MCF 10A (cell line): ENCODE results near the gene FADS3. TPM values are rescaled to one million over a fixed set of nuclear protein-coding genes. Genes with fewer than 3 reads are reported as not detected.
A peak's percentile ranks its signal among the peaks of the same experiment; 100 is the strongest.

Source experiments
- BruUV-seq: library from RNA; stranded (reverse); fragments of 400-500 nt; replicated peaks from 2 replicates; lab custom pipeline; 2021; lab: Mats Ljungman, UMichigan
- CTCF ChIA-PET: fragments of 300-600 bp; sonication (Branson Sonifier 250); formaldehyde crosslinking; extraction: SDS; loops from one replicate; lab custom pipeline; 2021; ENCODE audit warnings: antibody characterized with exemption, inconsistent platforms; lab: Yijun Ruan, JAX
- POLR2A ChIA-PET: fragments of 300-600, 350-650 bp; sonication (Branson Sonifier 250); formaldehyde crosslinking; extraction: SDS; loops from one replicate; lab custom pipeline; 2020; ENCODE audit warnings: antibody characterized with exemption, inconsistent platforms; lab: Yijun Ruan, JAX
- DNase-seq: peaks from one replicate; pipeline ENCODE4 v3.0.0-alpha.2; 2018; ENCODE audit not compliant: unreplicated experiment
- H3K27ac Mint-ChIP-seq: one replicate; pipeline ENCODE4 v1.8.0; 2022; ENCODE audit warnings: mild to moderate bottlenecking, low read depth, mixed read lengths; ENCODE audit not compliant: unreplicated experiment
- H3K27me3 Mint-ChIP-seq: one replicate; pipeline ENCODE4 v1.8.0; 2022; ENCODE audit warnings: mixed read lengths; ENCODE audit not compliant: insufficient read depth, unreplicated experiment
- H3K36me3 Mint-ChIP-seq: one replicate; pipeline ENCODE4 v1.8.0; 2022; ENCODE audit warnings: mild to moderate bottlenecking, moderate library complexity, mixed read lengths; ENCODE audit not compliant: insufficient read depth, unreplicated experiment
- H3K4me1 Mint-ChIP-seq: one replicate; pipeline ENCODE4 v1.8.0; 2022; ENCODE audit warnings: mixed read lengths; ENCODE audit not compliant: insufficient read depth, unreplicated experiment
- H3K4me3 Mint-ChIP-seq: one replicate; pipeline ENCODE4 v1.8.0; 2022; ENCODE audit warnings: mild to moderate bottlenecking, moderate library complexity, mixed read lengths; ENCODE audit not compliant: unreplicated experiment
- H3K9me3 Mint-ChIP-seq: one replicate; pipeline ENCODE4 v1.8.0; 2022; ENCODE audit warnings: mixed read lengths; ENCODE audit not compliant: unreplicated experiment
- intact Hi-C: fragments of 100-400 bp; cut with micrococcal nuclease; formaldehyde crosslinking; loops from 2 replicates; pipeline ENCODE4 v1.14.1; 2022
- total RNA-seq: library from RNA; stranded (reverse); gene quantifications from 2 replicates; pipeline ENCODE4 v1.2.3, GENCODE V29; 2022
- TF ChIP-seq, protein P1 (sequence below): fragments of 200-600 bp; IDR thresholded peaks from one replicate; pipeline ENCODE4 v1.8.0; 2022; ENCODE audit warnings: antibody characterized with exemption, mild to moderate bottlenecking; ENCODE audit not compliant: unreplicated experiment

Gene FADS3
- total RNA-seq, 1 experiment from 2014 or later = 145 TPM

DNA sequence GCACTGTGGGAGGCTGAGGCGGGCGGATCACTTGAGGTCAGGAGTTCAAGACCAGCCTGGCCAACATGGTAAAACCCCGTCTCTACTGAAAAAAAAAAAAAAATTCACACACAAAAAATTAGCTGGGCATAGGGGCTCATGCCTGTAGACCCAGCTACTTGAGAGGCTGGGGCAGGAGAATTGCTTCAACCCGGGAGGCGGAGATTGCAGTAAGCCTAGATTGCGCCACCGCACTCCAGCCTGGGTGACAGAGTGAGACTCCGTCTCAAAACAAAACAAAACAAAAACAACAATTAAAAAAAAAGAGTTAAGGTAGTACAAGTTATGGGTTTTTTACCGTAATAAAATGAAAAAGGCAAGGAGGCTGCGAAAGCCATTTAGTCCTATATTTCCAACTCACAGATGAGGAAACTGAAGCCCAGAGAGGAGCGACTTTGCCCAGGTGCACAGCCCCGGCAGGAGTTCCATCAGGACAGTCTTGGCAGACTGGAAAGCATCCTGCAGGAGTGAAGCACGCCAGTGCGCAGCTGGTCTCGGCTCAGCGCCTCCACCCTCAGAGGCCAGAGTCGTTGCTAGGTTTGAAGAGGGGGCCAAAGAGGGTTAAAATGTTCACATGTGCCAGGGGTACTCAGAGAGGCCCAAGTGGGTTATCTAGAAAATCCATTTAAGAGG, 3.8 kb upstream of the FADS3 start:
- intact Hi-C loops = loop anchor here (5.0 kb wide), 1 partner anchor 67 kb away; no protein-coding TSS in a partner anchor
- TF ChIP-seq, protein P1, sequence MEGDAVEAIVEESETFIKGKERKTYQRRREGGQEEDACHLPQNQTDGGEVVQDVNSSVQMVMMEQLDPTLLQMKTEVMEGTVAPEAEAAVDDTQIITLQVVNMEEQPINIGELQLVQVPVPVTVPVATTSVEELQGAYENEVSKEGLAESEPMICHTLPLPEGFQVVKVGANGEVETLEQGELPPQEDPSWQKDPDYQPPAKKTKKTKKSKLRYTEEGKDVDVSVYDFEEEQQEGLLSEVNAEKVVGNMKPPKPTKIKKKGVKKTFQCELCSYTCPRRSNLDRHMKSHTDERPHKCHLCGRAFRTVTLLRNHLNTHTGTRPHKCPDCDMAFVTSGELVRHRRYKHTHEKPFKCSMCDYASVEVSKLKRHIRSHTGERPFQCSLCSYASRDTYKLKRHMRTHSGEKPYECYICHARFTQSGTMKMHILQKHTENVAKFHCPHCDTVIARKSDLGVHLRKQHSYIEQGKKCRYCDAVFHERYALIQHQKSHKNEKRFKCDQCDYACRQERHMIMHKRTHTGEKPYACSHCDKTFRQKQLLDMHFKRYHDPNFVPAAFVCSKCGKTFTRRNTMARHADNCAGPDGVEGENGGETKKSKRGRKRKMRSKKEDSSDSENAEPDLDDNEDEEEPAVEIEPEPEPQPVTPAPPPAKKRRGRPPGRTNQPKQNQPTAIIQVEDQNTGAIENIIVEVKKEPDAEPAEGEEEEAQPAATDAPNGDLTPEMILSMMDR = no peak
- peaks cover 8% of the 10 kb centered on the region for H3K4me1 Mint-ChIP-seq
- H3K4me3 Mint-ChIP-seq = no peak overlapping the region
- H3K27ac Mint-ChIP-seq = peak overlapping the region; percentile 23
- no TSS peak for BruUV-seq
- no peak for DNase-seq
- H3K36me3 Mint-ChIP-seq = peaks cover 6% of the 10 kb centered on the region
- no peaks in the 10 kb centered on the region for H3K9me3 Mint-ChIP-seq
- no peaks in the 10 kb centered on the region for H3K27me3 Mint-ChIP-seq
- POLR2A ChIA-PET = interaction anchor here (0.7 kb wide), 1 partner anchor 64 kb away, joined by 3 read pairs; no protein-coding TSS in a partner anchor
- CTCF ChIA-PET = interaction anchor here (0.7 to 10.2 kb wide), 6 partner anchors 10 to 188 kb away, joined by 3 to 217 read pairs (median 148); partner anchors contain the start of genes BEST1, FEN1 and TMEM258

DNA sequence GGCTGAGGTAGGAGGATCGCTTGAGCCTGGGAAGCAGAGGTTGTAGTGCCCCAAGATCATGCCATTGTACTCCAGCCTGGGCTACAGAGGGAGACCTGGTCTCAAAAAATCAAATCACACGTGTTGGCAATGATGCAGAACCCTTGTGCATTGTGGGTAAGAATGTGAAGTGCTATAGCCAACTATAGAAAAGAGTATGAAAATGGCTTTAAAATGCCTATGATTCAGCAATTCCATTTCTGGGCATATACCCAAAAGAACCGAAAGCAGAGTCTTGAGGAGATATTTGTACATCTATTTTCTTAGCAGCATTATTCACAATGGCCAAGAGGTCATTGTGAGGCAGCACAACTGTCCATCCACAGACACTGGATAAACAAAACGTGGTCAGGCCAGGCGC, 2.6 kb upstream of the FADS3 start:
- POLR2A ChIA-PET = interaction anchor here (0.6 kb wide), 1 partner anchor 112 kb away, joined by 3 read pairs; no protein-coding TSS in a partner anchor

DNA sequence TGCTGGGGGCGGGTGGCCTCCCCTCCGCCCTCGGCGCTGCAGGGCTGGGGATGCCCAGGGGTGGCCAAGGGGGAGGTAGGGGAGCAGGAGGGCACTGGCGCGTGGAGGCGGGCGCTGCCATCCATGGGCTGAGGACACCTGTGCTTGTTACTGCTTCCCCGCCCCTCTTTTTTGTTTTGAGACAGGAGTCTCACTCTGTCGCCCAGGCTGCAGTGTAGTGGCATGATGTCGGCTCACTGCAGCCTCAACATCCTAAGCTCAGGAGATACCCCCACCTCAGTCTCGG, 683 bp upstream of the FADS3 start:
- H3K36me3 Mint-ChIP-seq = peaks cover 14% of the 10 kb centered on the region
- peak overlapping the region; percentile 83 for H3K4me3 Mint-ChIP-seq
- H3K27ac Mint-ChIP-seq = no peak overlapping the region
- H3K9me3 Mint-ChIP-seq = no peaks in the 10 kb centered on the region
- ChIA-PET CTCF (interaction anchor here (0.7 to 2.9 kb wide), 4 partner anchors 55 to 223 kb away, joined by 3 to 10 read pairs (median 4); no protein-coding TSS in a partner anchor), POLR2A (interaction anchor here (1.4 kb wide), 1 partner anchor 76 kb away, joined by 4 read pairs; no protein-coding TSS in a partner anchor)
- TF ChIP-seq, protein P1 = no peak
- no peaks in the 10 kb centered on the region for H3K27me3 Mint-ChIP-seq
- no TSS peak for BruUV-seq
- intact Hi-C loops = no loop called here
- no peak for DNase-seq
- peaks cover 23% of the 10 kb centered on the region for H3K4me1 Mint-ChIP-seq

More for the DNA sequence above, 2.6 kb upstream of the FADS3 start:
- intact Hi-C loops = no loop called here
- peak; percentile 76 for DNase-seq
- no peaks in the 10 kb centered on the region for H3K27me3 Mint-ChIP-seq
- no peaks in the 10 kb centered on the region for H3K9me3 Mint-ChIP-seq
- peak overlapping the region; percentile 23 for H3K27ac Mint-ChIP-seq
- H3K4me1 Mint-ChIP-seq = peaks cover 8% of the 10 kb centered on the region
- CTCF ChIA-PET = interaction anchor here (0.7 to 1.2 kb wide), 4 partner anchors 103 to 214 kb away, joined by 3 to 5 read pairs (median 4); no protein-coding TSS in a partner anchor
- no TSS peak for BruUV-seq
- H3K36me3 Mint-ChIP-seq = peaks cover 6% of the 10 kb centered on the region
- H3K4me3 Mint-ChIP-seq = no peak overlapping the region
- TF ChIP-seq, protein P1 = no peak
